A549 treated with Mapracorat at 1 μM for 4 hours (cell line): ENCODE measurements around the gene BMPR1A. TPM values are rescaled to one million over a fixed set of nuclear protein-coding genes. Genes with fewer than 3 reads are reported as not detected.

ENCODE experiments used
- total RNA-seq: library from RNA; stranded (reverse); fragments of 200-300 nt; extraction: Qiagen RNA extraction; gene quantifications from 5 replicates; pipeline ENCODE4 v1.2.3, GENCODE V29; 2022

The BMPR1A gene
- 18.3 to 24.4 TPM (median 23.6 TPM) in 5 replicates for total RNA-seq

DNA sequence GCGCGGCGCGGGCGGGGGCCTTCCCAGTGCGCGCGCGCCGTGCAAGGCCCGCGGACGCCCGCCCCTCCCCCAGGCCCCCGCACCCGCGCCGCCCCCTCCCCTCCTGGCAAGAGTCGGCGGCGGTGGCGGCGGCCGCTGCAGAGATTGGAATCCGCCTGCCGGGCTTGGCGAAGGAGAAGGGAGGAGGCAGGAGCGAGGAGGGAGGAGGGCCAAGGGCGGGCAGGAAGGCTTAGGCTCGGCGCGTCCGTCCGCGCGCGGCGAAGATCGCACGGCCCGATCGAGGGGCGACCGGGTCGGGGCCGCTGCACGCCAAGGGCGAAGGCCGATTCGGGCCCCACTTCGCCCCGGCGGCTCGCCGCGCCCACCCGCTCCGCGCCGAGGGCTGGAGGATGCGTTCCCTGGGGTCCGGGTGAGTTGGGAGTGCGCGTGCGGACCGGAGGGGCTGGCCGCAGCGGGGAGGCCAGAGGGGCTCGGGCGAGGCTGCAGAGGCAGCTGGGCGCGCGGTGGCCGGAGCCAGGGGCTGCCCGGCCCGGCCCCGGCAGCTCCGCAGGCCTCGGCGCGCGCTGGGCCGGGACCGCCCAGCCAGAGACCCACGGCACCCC is at the start of gene BMPR1A:
Gene BMPR1A, plus strand, starts transcription at position 109 of the 602 bp plus-strand sequence. CDS start 119,400 bp downstream, outside the sequence.

DNA sequence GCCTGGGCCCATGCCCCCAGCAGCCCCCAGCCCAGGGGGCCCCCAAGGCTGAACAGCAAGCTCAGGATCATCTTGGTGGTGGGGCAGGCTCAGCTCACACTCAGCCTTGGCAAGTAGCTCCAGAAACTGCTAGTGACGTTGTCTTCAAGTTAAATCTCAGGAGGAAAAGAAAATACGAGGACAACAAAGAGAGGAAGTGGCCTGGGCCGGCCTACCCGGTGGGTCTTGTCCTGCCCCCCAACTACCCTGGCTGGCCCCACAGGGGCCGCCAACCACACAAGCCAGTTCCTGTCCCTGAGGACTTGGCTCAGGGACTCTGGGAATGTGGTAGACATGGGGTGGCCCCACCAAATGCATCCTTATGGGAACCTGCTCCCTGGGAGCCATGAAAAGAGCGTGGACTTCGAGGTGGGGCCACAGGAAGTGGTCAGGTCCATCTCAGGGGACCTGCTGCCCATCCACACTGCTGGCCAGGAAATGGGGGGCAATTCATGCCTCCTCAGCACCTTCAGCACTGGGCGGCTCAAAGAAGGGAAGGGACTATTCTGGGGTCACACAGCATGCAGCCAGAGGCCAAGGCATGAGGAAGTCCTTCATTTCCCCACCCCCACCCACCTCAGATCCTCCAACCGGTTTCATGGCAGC is 201.2 kb downstream of the BMPR1A start, which contains the start of gene MMRN2:
Gene MMRN2, minus strand, starts transcription at position 145 of the 645 bp plus-strand sequence. Its CDS starts 74 bp downstream, at position 71.

DNA sequence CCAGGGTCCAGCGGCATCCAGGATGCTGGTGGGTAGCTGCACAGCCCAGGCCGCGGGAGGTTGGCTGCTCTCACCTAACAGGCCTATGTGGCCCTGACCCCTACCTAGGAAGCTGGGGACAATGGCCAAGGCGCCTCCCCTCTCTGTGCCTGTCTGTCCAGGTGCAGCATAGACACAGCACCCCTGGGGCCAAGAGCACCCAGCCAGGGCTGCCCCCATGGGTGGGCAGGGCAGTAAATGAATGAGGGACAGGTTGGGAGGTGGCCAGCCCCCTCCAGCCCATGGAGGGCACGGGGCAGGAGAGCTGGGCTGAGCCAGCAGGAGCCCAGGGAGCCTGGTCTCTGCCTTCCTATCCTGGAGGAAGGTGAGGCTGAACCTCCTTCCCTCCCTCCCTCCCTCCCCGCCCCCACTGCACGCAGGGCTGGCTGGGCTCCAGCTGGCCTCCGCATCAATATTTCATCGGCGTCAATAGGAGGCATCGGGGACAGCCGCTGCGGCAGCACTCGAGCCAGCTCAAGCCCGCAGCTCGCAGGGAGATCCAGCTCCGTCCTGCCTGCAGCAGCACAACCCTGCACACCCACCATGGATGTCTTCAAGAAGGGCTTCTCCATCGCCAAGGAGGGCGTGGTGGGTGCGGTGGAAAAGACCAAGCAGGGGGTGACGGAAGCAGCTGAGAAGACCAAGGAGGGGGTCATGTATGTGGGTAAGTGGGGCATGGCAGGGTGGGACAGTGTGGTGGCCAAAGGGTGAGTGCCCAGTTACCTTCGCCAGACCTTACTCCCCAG is 201.9 kb downstream of the BMPR1A start, which contains the start of gene SNCG:
Gene SNCG, plus strand, starts transcription at position 484 of the 785 bp plus-strand sequence. Its CDS starts 99 bp downstream, at position 583.

DNA sequence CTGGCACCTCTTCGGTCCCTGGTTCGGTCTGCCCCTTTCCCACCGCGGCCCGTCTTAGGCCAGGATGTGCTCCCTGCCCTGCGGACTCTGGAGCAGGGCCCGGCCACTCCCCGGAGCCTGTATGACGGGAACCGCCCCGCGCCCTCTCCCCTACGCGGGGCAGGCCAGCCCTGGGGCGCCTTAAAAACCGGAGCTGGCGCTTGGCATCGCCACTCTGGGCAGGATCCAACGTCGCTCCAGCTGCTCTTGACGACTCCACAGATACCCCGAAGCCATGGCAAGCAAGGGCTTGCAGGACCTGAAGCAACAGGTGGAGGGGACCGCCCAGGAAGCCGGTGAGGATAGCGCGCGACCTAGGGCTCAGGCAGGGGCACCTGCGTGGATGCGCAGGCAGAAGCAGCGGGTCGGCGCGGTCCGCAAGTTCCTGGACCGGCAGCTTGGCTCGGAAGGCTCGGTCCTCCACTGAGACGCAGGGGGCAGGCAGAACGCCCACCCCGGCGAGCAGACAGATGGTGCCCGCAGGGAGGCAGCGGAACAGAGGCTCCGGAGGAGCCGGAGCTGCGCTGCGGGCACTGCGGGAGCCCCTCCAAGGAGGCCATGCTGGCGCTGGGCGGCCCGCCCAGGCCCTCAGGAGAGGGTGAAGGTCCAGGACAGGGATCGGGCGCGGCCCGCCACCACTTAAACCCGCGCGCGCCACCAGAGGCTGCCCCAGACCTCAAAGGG is 212.0 kb downstream of the BMPR1A start, which contains the start of gene ADIRF:
Gene ADIRF, plus strand, starts transcription at position 212 of the 723 bp plus-strand sequence. Its CDS starts 63 bp downstream, at position 275.

Other genes with a start within 250 kb of the BMPR1A start
- 14.6 to 16.5 TPM (median 15.8 TPM) in 5 replicates for gene WAPL, start 234.8 kb upstream of the BMPR1A start, total RNA-seq
- gene OPN4, start 102.1 kb upstream of the BMPR1A start, total RNA-seq: not detected in 5 replicates
- 0.05 to 0.16 TPM (median 0.13 TPM) in 5 replicates for gene LDB3, start 88.1 kb upstream of the BMPR1A start, total RNA-seq
- 0.73 to 1.6 TPM (median 0.98 TPM) in 5 replicates for gene MMRN2, start 201.0 kb downstream of the BMPR1A start, total RNA-seq
- 9.9 to 14.5 TPM (median 13.4 TPM) in 5 replicates for gene SNCG, start 202.0 kb downstream of the BMPR1A start, total RNA-seq
- gene ADIRF, start 211.9 kb downstream of the BMPR1A start, total RNA-seq: not detected in 5 replicates